CD14-positive monocyte (primary cell): ENCODE measurements around the gene FAM135A. TPM values are rescaled to one million over a fixed set of nuclear protein-coding genes. Genes with fewer than 3 reads are reported as not detected.

ENCODE experiments used
- DNase-seq, 3 donors: peaks; one replicate each; pipeline ENCODE4 v3.0.0-alpha.2; 2011 to 2022
- H2AFZ ChIP-seq: 2 replicates; pipeline ENCODE4 v1.6.0; 2012; ENCODE audit warnings: mild to moderate bottlenecking, low read depth, low read length, inconsistent platforms; ENCODE audit not compliant: insufficient read depth, poor library complexity, severe bottlenecking
- H3K27ac ChIP-seq, 2 donors: 1 replicate in 1 of 2; 2 replicates in 1 of 2; pipeline ENCODE4 v1.5.1; 2012 to 2013; ENCODE audit warnings: low read length in 2 of 2, control low read depth in 1 of 2, inconsistent platforms in 1 of 2, low read depth in 1 of 2, mild to moderate bottlenecking in 1 of 2
- H3K27me3 ChIP-seq, 2 donors: one replicate each; pipeline versions ENCODE4 v1.6.0 to v1.6.1; 2011 to 2013; ENCODE audit warnings: low read length in 2 of 2; ENCODE audit not compliant: control insufficient read depth in 2 of 2, insufficient read depth in 2 of 2
- H3K36me3 ChIP-seq, 2 donors: replicated peaks in 1 of 2; 1 replicate in 1 of 2; 2 replicates in 1 of 2; pipeline versions ENCODE4 v1.5.1 to v1.6.1; 2012 to 2013; ENCODE audit warnings: low read length in 2 of 2, control low read depth in 1 of 2, inconsistent platforms in 1 of 2, mild to moderate bottlenecking in 1 of 2; ENCODE audit not compliant: insufficient read depth in 2 of 2, control insufficient read depth in 1 of 2
- H3K4me1 ChIP-seq, 2 donors: 1 replicate in 1 of 2; 2 replicates in 1 of 2; pipeline versions ENCODE4 v1.5.1 to v1.6.1; 2012 to 2013; ENCODE audit warnings: low read length in 2 of 2, control low read depth in 1 of 2, inconsistent platforms in 1 of 2, mild to moderate bottlenecking in 1 of 2, moderate library complexity in 1 of 2; ENCODE audit not compliant: insufficient read depth in 2 of 2, control insufficient read depth in 1 of 2
- H3K4me2 ChIP-seq: replicated peaks from 2 replicates; pipeline ENCODE3; 2012; ENCODE audit warnings: low read length, moderate library complexity, mild to moderate bottlenecking; ENCODE audit not compliant: poor library complexity, severe bottlenecking; ENCODE audit errors: extremely low read depth
- H3K4me3 ChIP-seq, 3 experiments: fragments of 200-600 bp in 1 of 3; sonication (generic) in 1 of 3; replicated peaks in 1 of 3; 1 replicate in 2 of 3; 2 replicates in 1 of 3; pipeline ENCODE4 v1.5.1; 2011 to 2013; ENCODE audit warnings: low read length in 3 of 3, mild to moderate bottlenecking in 3 of 3, control low read depth in 2 of 3, low read depth in 2 of 3, inconsistent platforms in 1 of 3, moderate library complexity in 1 of 3
- H3K79me2 ChIP-seq: 2 replicates; pipeline ENCODE4 v1.6.0; 2012; ENCODE audit warnings: mild to moderate bottlenecking, control low read depth, inconsistent platforms, low read length, moderate library complexity; ENCODE audit not compliant: insufficient read depth
- H3K9ac ChIP-seq: 2 replicates; pipeline ENCODE4 v1.6.0; 2017; ENCODE audit warnings: low read length, mild to moderate bottlenecking; ENCODE audit not compliant: insufficient read depth, poor library complexity, severe bottlenecking
- H3K9me3 ChIP-seq, 2 donors: replicated peaks in 1 of 2; 1 replicate in 1 of 2; 2 replicates in 1 of 2; pipeline versions ENCODE4 v1.5.1 to v1.6.1; 2012 to 2013; ENCODE audit warnings: low read length in 2 of 2, control low read depth in 1 of 2; ENCODE audit not compliant: control insufficient read depth in 1 of 2, insufficient read depth in 1 of 2
- H4K20me1 ChIP-seq: 2 replicates; pipeline ENCODE4 v1.6.0; 2012; ENCODE audit warnings: mild to moderate bottlenecking, low read length, control low read depth, moderate library complexity; ENCODE audit not compliant: insufficient read depth
- H3K27ac Mint-ChIP-seq, 7 donors: one replicate each; pipeline ENCODE4 v1.8.0; 2020; ENCODE audit warnings: mild to moderate bottlenecking in 7 of 7, mixed read lengths in 7 of 7, moderate library complexity in 6 of 7, inconsistent platforms in 2 of 7
- H3K27me3 Mint-ChIP-seq, 3 donors: one replicate each; pipeline ENCODE4 v1.8.0; 2021 to 2022; ENCODE audit warnings: low read depth in 3 of 3, mild to moderate bottlenecking in 3 of 3, mixed read lengths in 3 of 3, moderate library complexity in 3 of 3, inconsistent platforms in 1 of 3
- H3K36me3 Mint-ChIP-seq, 2 donors: one replicate each; pipeline ENCODE4 v1.8.0; 2020; ENCODE audit warnings: mixed read lengths in 2 of 2, inconsistent platforms in 1 of 2, mild to moderate bottlenecking in 1 of 2
- H3K4me1 Mint-ChIP-seq: one replicate; pipeline ENCODE4 v1.8.0; 2020; ENCODE audit warnings: mild to moderate bottlenecking, mixed read lengths
- H3K4me3 Mint-ChIP-seq, 2 donors: one replicate each; pipeline ENCODE4 v1.8.0; 2020; ENCODE audit warnings: mild to moderate bottlenecking in 2 of 2, mixed read lengths in 2 of 2, moderate library complexity in 1 of 2
- H3K9me3 Mint-ChIP-seq, 7 donors: one replicate each; pipeline ENCODE4 v1.8.0; 2020 to 2022; ENCODE audit warnings: mixed read lengths in 7 of 7, mild to moderate bottlenecking in 6 of 7, moderate library complexity in 6 of 7, inconsistent platforms in 2 of 7
- WGBS: methylation state at CpG from one replicate; pipeline ENCODE4 v1.1.5; 2013; ENCODE audit warnings: missing lambda C conversion rate; ENCODE audit not compliant: insufficient coverage; 5-methylcytosine and 5-hydroxymethylcytosine counted together
- intact Hi-C, 2 donors: fragments of 100-400 bp; cut with micrococcal nuclease; formaldehyde crosslinking; loops; one replicate each; pipeline versions ENCODE4 v1.15.0 to v1.15.1; 2023
- polyA plus RNA-seq, 3 donors: library from polyadenylated mRNA; depleted of rRNA in 1 of 3; unstranded in 2 of 3; stranded (reverse) in 1 of 3; fragments of 300-500 nt in 2 of 3; fragments of >200 nt in 1 of 3; fragmentation: Illumina TruSeq in 2 of 3; gene quantifications; 1 replicate in 2 of 3; 2 replicates in 1 of 3; pipeline ENCODE4 v1.2.3, GENCODE V29; 2012 to 2021
- TF ChIP-seq, protein P1 (sequence below): fragments of 200-600 bp; IDR thresholded peaks from one replicate; pipeline ENCODE4 v1.8.0; 2022; ENCODE audit warnings: antibody characterized with exemption, mild to moderate bottlenecking

The FAM135A gene
- polyA plus RNA-seq, 3 donors = 4.1 to 10.3 (median 5.4) TPM

DNA sequence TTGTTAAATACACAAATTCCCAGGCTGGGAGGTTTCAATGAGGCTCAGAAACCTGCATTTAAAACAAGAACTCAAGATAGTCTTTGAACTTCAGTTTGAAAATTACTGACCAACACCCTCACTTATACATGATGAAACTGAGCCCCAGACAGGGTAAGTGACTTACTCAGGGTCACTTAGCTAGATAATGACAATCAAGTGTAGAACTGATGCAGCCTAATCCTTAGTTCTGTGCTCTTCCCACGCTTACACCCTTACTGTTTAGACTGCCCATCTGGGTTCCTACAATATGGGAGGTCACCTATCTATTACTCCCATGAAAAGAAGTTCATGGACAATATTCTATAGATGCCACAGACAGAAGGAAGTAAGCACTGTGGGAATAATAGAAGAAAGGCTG lies 24.5 kb upstream of the FAM135A start:
- H3K9ac ChIP-seq = no peak overlapping the region
- H3K27ac Mint-ChIP-seq = no peak overlapping the region
- H3K27me3 ChIP-seq = peaks cover 5 to 12% of the 10 kb centered on the region in 2 donors
- no peak overlapping the region for H2AFZ ChIP-seq
- no peak overlapping the region for H3K4me2 ChIP-seq
- no peaks in the 10 kb centered on the region for H3K9me3 ChIP-seq
- no peaks in the 10 kb centered on the region for H3K4me1 Mint-ChIP-seq
- no peaks in the 10 kb centered on the region for H4K20me1 ChIP-seq
- H3K79me2 ChIP-seq = no peaks in the 10 kb centered on the region
- H3K36me3 ChIP-seq = no peaks in the 10 kb centered on the region
- intact Hi-C loops = no loop called here
- no peak overlapping the region for H3K27ac ChIP-seq
- no peaks in the 10 kb centered on the region for H3K36me3 Mint-ChIP-seq
- no peak overlapping the region for H3K4me3 Mint-ChIP-seq
- TF ChIP-seq, protein P1, sequence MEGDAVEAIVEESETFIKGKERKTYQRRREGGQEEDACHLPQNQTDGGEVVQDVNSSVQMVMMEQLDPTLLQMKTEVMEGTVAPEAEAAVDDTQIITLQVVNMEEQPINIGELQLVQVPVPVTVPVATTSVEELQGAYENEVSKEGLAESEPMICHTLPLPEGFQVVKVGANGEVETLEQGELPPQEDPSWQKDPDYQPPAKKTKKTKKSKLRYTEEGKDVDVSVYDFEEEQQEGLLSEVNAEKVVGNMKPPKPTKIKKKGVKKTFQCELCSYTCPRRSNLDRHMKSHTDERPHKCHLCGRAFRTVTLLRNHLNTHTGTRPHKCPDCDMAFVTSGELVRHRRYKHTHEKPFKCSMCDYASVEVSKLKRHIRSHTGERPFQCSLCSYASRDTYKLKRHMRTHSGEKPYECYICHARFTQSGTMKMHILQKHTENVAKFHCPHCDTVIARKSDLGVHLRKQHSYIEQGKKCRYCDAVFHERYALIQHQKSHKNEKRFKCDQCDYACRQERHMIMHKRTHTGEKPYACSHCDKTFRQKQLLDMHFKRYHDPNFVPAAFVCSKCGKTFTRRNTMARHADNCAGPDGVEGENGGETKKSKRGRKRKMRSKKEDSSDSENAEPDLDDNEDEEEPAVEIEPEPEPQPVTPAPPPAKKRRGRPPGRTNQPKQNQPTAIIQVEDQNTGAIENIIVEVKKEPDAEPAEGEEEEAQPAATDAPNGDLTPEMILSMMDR = no peak
- no CpG with 5 or more reads among the region's 1 CpG for WGBS
- H3K9me3 Mint-ChIP-seq = peaks cover 0 to 9% (median 2%) of the 10 kb centered on the region in 7 donors
- H3K4me1 ChIP-seq = no peaks in the 10 kb centered on the region
- DNase-seq = no peak
- H3K4me3 ChIP-seq = no peak overlapping the region
- peaks cover 0 to 6% (median 3%) of the 10 kb centered on the region in 3 donors for H3K27me3 Mint-ChIP-seq

DNA sequence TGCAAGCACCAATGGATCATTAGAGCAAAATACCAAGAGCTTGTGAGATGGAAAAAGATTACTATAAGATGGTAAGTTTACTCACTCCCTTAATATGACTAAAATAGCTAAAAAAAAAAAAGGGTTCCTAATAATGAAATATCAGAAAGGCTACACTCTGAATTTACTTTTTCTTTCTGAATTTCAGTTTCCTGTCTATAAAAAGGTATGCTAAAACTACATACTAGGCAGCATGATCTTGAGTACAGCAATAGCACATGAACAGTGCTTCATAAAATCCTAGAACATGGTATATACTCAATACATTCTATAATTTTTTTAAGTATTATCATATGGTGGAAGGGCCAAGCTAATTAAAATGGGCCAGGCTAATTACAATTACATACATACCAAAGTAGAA lies 24.0 kb upstream of the FAM135A start:
- no peak overlapping the region for H3K27ac ChIP-seq
- intact Hi-C loops = no loop called here
- H3K9me3 Mint-ChIP-seq = peaks cover 0 to 10% (median 2%) of the 10 kb centered on the region in 7 donors
- H3K4me1 Mint-ChIP-seq = no peaks in the 10 kb centered on the region
- no peak overlapping the region for H3K9ac ChIP-seq
- no peak overlapping the region for H2AFZ ChIP-seq
- H3K4me1 ChIP-seq = no peaks in the 10 kb centered on the region
- H3K27me3 Mint-ChIP-seq = peaks cover 0 to 7% (median 3%) of the 10 kb centered on the region in 3 donors
- H3K36me3 ChIP-seq = no peaks in the 10 kb centered on the region
- no peak overlapping the region for H3K4me2 ChIP-seq
- H3K4me3 ChIP-seq = no peak overlapping the region
- no peaks in the 10 kb centered on the region for H3K9me3 ChIP-seq
- no peak overlapping the region for H3K4me3 Mint-ChIP-seq
- H3K27me3 ChIP-seq = peaks cover 5 to 12% of the 10 kb centered on the region in 2 donors
- TF ChIP-seq, protein P1 = no peak
- DNase-seq = no peak
- H4K20me1 ChIP-seq = no peaks in the 10 kb centered on the region
- H3K36me3 Mint-ChIP-seq = no peaks in the 10 kb centered on the region
- H3K79me2 ChIP-seq = no peaks in the 10 kb centered on the region
- H3K27ac Mint-ChIP-seq = no peak overlapping the region
